ENCODE data around the gene QPRT. TPM values are rescaled to one million over a fixed set of nuclear protein-coding genes. Genes with fewer than 3 reads are reported as not detected.
"Not testable (repeated sequence)": the region's sequence is repeated elsewhere in the genome, so short reads cannot be mapped to it uniquely, and the experiment has no call there.

Gene QPRT
- total RNA-seq, 4 donors from 2014 or later, result 16.7 to 54.3 (median 23.1) TPM

DNA sequence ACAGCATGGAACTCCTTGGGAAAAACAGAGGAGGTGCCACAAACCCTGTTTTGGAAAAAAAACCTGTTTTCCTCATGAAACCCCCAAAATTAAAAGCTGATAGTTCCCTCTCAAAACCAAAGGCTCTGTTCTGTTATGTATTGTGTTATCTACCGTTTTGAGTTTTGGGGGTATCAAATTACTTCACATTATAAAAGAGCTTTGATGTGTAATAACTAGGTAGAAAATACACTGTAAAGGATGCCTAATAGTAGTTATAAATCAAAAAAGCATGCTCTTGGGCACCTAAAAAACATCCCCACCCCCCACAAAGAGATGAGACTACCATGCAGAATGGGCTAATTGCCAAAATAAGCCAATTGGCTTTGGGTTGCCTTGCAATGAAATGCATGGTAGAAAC is 36.0 kb downstream of the QPRT start:
- no peaks in the 10 kb centered on the region for H3K36me3 ChIP-seq
- no peak for TF ChIP-seq POLR2A (IDR thresholded peaks at IDR 0.05)
- TF ChIP-seq, protein P1, sequence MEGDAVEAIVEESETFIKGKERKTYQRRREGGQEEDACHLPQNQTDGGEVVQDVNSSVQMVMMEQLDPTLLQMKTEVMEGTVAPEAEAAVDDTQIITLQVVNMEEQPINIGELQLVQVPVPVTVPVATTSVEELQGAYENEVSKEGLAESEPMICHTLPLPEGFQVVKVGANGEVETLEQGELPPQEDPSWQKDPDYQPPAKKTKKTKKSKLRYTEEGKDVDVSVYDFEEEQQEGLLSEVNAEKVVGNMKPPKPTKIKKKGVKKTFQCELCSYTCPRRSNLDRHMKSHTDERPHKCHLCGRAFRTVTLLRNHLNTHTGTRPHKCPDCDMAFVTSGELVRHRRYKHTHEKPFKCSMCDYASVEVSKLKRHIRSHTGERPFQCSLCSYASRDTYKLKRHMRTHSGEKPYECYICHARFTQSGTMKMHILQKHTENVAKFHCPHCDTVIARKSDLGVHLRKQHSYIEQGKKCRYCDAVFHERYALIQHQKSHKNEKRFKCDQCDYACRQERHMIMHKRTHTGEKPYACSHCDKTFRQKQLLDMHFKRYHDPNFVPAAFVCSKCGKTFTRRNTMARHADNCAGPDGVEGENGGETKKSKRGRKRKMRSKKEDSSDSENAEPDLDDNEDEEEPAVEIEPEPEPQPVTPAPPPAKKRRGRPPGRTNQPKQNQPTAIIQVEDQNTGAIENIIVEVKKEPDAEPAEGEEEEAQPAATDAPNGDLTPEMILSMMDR (IDR thresholded peaks at IDR 0.05), result no peak
- no peak overlapping the region for H3K4me3 ChIP-seq
- no peaks in the 10 kb centered on the region for H3K4me1 ChIP-seq
- no peak overlapping the region for H3K27ac ChIP-seq
- no peak for DNase-seq
- no peaks in the 10 kb centered on the region for H3K27me3 ChIP-seq
- intact Hi-C loops (cut with DNase I; ENCODE audit: low total_unique reads), result no loop called here
- H3K9me3 ChIP-seq, result no peaks in the 10 kb centered on the region

DNA sequence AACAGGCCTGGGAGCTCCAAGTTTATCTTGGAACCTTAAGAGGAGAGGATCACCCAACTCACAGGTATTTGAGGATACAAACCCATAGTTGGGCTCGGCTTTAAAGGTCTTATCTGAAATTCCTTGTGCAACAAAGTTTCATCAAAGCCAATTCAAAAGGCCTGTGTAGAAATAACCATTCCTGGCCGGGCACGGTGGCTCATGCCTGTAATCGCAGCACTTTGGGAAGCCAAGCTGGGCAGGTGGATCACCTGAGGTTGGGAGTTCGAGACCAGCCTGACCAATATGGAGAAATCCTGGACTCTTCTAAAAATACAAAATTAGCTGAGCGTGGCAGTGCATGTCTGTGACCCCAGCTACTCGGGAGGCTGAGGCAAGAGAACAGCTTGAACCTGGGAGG is 38.1 kb downstream of the QPRT start:
- Histone ChIP-seq H3K4me3 (no peak overlapping the region), H3K36me3 (no peaks in the 10 kb centered on the region), H3K4me1 (no peaks in the 10 kb centered on the region), H3K27me3 (no peaks in the 10 kb centered on the region), H3K27ac (no peak overlapping the region), H3K9me3 (no peaks in the 10 kb centered on the region)
- TF ChIP-seq, protein P1 (IDR thresholded peaks at IDR 0.05), result no peak
- no peak for TF ChIP-seq POLR2A (IDR thresholded peaks at IDR 0.05)
- intact Hi-C loops (cut with DNase I; ENCODE audit: low total_unique reads), result no loop called here
- DNase-seq, result no peak

DNA sequence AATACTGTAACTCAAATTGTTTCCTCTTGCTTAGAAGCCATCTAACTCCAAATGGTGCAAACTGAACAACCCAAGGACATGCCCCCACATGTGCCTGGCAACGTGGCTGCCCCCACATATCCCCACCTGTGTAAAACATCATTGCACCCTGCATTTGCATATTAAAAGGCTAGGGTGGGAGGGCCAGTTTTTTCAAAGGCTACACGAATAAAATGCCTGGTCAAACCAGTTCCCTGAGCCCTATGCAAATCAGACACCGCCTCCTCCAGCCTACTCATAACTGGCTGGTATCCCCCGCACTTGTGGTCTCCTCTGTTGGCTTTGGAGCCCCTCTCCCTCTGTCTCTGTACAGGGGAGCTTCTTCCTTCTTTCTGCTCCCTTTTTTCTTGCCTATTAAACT is 40.1 kb downstream of the QPRT start:
- Histone ChIP-seq H3K27me3 (no peaks in the 10 kb centered on the region), H3K4me3 (no peak overlapping the region), H3K36me3 (no peaks in the 10 kb centered on the region), H3K9me3 (no peaks in the 10 kb centered on the region), H3K27ac (no peak overlapping the region), H3K4me1 (no peaks in the 10 kb centered on the region)
- no peak for TF ChIP-seq POLR2A (IDR thresholded peaks at IDR 0.05)
- TF ChIP-seq, protein P1 (IDR thresholded peaks at IDR 0.05), result no peak
- intact Hi-C loops (cut with DNase I; ENCODE audit: low total_unique reads), result no loop called here
- no peak for DNase-seq

DNA sequence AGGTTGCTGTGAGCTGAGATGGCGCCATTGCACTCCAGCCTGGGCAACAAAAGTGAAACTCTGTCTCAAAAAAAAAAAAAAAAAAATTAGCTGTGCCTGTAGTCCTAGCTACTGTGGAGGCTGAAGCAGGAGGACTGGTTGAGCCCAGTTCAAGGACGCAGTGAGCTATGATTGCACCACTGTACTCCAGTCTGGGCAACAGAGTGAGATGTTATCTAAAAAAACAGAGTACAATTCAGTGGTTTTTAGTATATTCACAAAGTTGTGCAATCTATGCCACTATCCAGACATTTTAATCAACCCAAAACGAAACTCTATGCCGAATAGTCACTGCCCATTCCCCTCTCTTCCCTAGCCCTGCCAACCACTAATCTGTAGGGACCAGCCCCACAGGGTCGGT is 41.7 kb downstream of the QPRT start:
- Histone ChIP-seq H3K4me1 (no peaks in the 10 kb centered on the region), H3K27ac (no peak overlapping the region), H3K9me3 (no peaks in the 10 kb centered on the region), H3K4me3 (no peak overlapping the region), H3K27me3 (no peaks in the 10 kb centered on the region), H3K36me3 (no peaks in the 10 kb centered on the region)
- no peak for DNase-seq
- intact Hi-C loops (cut with DNase I; ENCODE audit: low total_unique reads), result no loop called here
- no peak for TF ChIP-seq POLR2A (IDR thresholded peaks at IDR 0.05)
- TF ChIP-seq, protein P1 (IDR thresholded peaks at IDR 0.05), result no peak

DNA sequence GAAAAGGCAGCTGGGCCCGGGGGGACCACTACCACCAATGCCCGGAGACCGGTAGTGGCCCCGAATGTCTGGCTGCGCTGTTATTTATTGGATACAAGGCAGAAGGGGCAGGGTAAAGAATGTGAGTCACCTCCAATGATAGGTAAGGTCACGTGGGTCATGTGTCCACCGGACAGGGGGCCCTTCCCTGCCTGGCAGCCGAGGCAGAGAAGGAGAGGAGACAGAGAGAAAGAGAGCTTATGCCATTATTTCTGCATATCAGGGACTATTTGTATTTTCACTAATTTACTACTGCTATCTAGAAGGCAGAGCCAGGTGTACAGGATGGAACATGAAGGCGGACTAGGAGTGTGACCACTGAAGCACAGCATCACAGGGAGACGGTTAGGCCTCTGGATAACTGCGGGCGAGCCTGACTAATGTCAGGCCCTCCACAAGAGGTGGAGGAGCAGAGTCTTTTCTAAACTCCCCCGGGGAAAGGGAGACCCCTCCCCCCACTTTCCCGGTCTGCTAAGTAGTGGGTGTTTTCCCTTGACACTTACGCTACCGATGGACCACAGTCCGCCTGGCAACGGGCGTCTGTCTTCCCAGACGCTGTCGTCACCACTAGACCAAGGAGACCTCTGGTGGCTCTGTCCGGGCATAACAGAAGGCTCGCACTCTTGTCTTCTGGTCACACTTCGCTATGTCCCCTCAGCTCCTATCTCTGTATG is 42.3 kb downstream of the QPRT start:
- intact Hi-C loops (cut with DNase I; ENCODE audit: low total_unique reads), result not testable (repeated sequence)
- DNase-seq, result peak; percentile 44 to 56

More for the DNA sequence above, 42.3 kb downstream of the QPRT start:
- not testable (repeated sequence) for H3K27me3 ChIP-seq, H3K4me3 ChIP-seq, H3K9me3 ChIP-seq, H3K27ac ChIP-seq, H3K4me1 ChIP-seq, H3K36me3 ChIP-seq
- TF ChIP-seq, protein P1 (IDR thresholded peaks at IDR 0.05), result peak; percentile 34 to 58 (median 43)

All from uterus (tissue), 4 donors.